Neuronal stem cell (in vitro differentiated cells): ENCODE results near the gene CD99.
"Not testable (repeated sequence)": the region's sequence is repeated elsewhere in the genome, so short reads cannot be mapped to it uniquely, and the experiment has no call there.

Source experiments
- DNase-seq: peaks from one replicate; pipeline ENCODE4 v3.0.0-alpha.2; 2013; ENCODE audit warnings: low spot score
- H2AFZ ChIP-seq: one replicate; pipeline ENCODE4 v1.6.1; 2013; ENCODE audit warnings: mild to moderate bottlenecking, low read length, inconsistent platforms
- H2AK5ac ChIP-seq: 2 replicates; pipeline ENCODE4 v1.6.1; 2013; ENCODE audit warnings: low read depth, mild to moderate bottlenecking, inconsistent platforms, low read length, moderate library complexity, mixed read lengths
- H2BK120ac ChIP-seq: 2 replicates; pipeline ENCODE4 v1.6.1; 2013; ENCODE audit warnings: low read depth, mild to moderate bottlenecking, inconsistent platforms, low read length, moderate library complexity, mixed read lengths
- H2BK12ac ChIP-seq: one replicate; pipeline ENCODE4 v1.6.1; 2013; ENCODE audit warnings: low read length, inconsistent platforms
- H2BK15ac ChIP-seq: 2 replicates; pipeline ENCODE4 v1.6.1; 2013; ENCODE audit warnings: mild to moderate bottlenecking, low read length, inconsistent platforms, mixed read lengths
- H2BK5ac ChIP-seq: one replicate; pipeline ENCODE4 v1.6.1; 2013; ENCODE audit warnings: inconsistent platforms, mild to moderate bottlenecking, low read length, moderate library complexity
- H3K14ac ChIP-seq: one replicate; pipeline ENCODE4 v1.6.1; 2013; ENCODE audit warnings: low read length, inconsistent platforms
- H3K18ac ChIP-seq: 2 replicates; pipeline ENCODE4 v1.6.1; 2013; ENCODE audit warnings: low read length, inconsistent platforms
- H3K23ac ChIP-seq: 2 replicates; pipeline ENCODE4 v1.6.1; 2013; ENCODE audit warnings: low read depth, mild to moderate bottlenecking, mixed read lengths, low read length, inconsistent platforms; ENCODE audit not compliant: poor library complexity
- H3K27ac ChIP-seq: replicated peaks from 3 replicates; pipeline ENCODE4 v1.5.1; 2013; ENCODE audit warnings: low read length, inconsistent platforms
- H3K27me3 ChIP-seq, 3 experiments: 2 replicates each; pipeline ENCODE4 v1.6.1; 2013; ENCODE audit warnings: low read length in 3 of 3, mild to moderate bottlenecking in 2 of 3, inconsistent platforms in 1 of 3, low read depth in 1 of 3, mixed read lengths in 1 of 3, moderate library complexity in 1 of 3; ENCODE audit not compliant: control insufficient read depth in 3 of 3, insufficient read depth in 3 of 3
- H3K36me3 ChIP-seq, 2 donors: replicated peaks in 1 of 2; 2 replicates each; pipeline ENCODE4 v1.6.1; 2013; ENCODE audit warnings: low read length in 2 of 2; ENCODE audit not compliant: control insufficient read depth in 2 of 2, insufficient read depth in 2 of 2
- H3K4ac ChIP-seq: 2 replicates; pipeline ENCODE4 v1.6.1; 2013; ENCODE audit warnings: inconsistent platforms, mild to moderate bottlenecking, low read length, moderate library complexity
- H3K4me1 ChIP-seq, 2 donors: 1 replicate in 1 of 2; 2 replicates in 1 of 2; pipeline ENCODE4 v1.6.1; 2013; ENCODE audit warnings: low read length in 2 of 2, low read depth in 1 of 2; ENCODE audit not compliant: control insufficient read depth in 2 of 2, insufficient read depth in 1 of 2
- H3K4me2 ChIP-seq: one replicate; pipeline ENCODE4 v1.6.1; 2013; ENCODE audit warnings: mild to moderate bottlenecking, low read length, inconsistent platforms; ENCODE audit not compliant: insufficient read depth, poor library complexity, severe bottlenecking
- H3K4me3 ChIP-seq, 2 donors: 2 replicates each; pipeline ENCODE4 v1.5.1; 2013; ENCODE audit warnings: low read length in 2 of 2, mild to moderate bottlenecking in 2 of 2, inconsistent platforms in 1 of 2, moderate library complexity in 1 of 2
- H3K79me1 ChIP-seq: one replicate; pipeline ENCODE4 v1.6.1; 2013; ENCODE audit warnings: low read depth, mild to moderate bottlenecking, inconsistent platforms, low read length, moderate library complexity
- H3K9ac ChIP-seq: one replicate; pipeline ENCODE4 v1.6.1; 2013; ENCODE audit warnings: mild to moderate bottlenecking, low read depth, low read length, inconsistent platforms; ENCODE audit not compliant: poor library complexity
- H3K9me3 ChIP-seq, 2 donors: replicated peaks in 1 of 2; 2 replicates each; pipeline versions ENCODE3 to v1.6.1; 2013; ENCODE audit warnings: low read length in 2 of 2, mild to moderate bottlenecking in 2 of 2, inconsistent platforms in 1 of 2, low read depth in 1 of 2, mixed read lengths in 1 of 2, moderate library complexity in 1 of 2; ENCODE audit not compliant: control insufficient read depth in 2 of 2, insufficient read depth in 1 of 2
- H4K8ac ChIP-seq: one replicate; pipeline ENCODE4 v1.6.1; 2013; ENCODE audit warnings: low read depth, mild to moderate bottlenecking, inconsistent platforms, low read length, moderate library complexity
- H4K91ac ChIP-seq: one replicate; pipeline ENCODE4 v1.6.1; 2013; ENCODE audit warnings: low read length, low read depth, mild to moderate bottlenecking, inconsistent platforms; ENCODE audit not compliant: poor library complexity
- whole genome bisulfite sequencing, 2 donors: extraction: QIAGEN DNeasy Blood & Tissue Kit; methylation state at CpG; one replicate each; pipeline ENCODE4 v1.1.7; 2013; ENCODE audit warnings: missing lambda C conversion rate in 2 of 2, mixed read lengths in 1 of 2; ENCODE audit not compliant: insufficient read length in 2 of 2, insufficient replicate concordance in 1 of 2; ENCODE audit errors: extremely low coverage in 2 of 2; 5-methylcytosine and 5-hydroxymethylcytosine counted together

Gene CD99

GRCh38 chrX:2675657-2676200, 15.4 kb upstream of the CD99 start:
- H4K8ac ChIP-seq, H3K9ac ChIP-seq, H2BK15ac ChIP-seq, H2BK12ac ChIP-seq, DNase-seq, H3K18ac ChIP-seq, H3K4me2 ChIP-seq, H3K9me3 ChIP-seq, H2BK120ac ChIP-seq, H3K27ac ChIP-seq, H3K4me3 ChIP-seq, H4K91ac ChIP-seq, H2AFZ ChIP-seq, H2AK5ac ChIP-seq, H3K79me1 ChIP-seq, H3K4me1 ChIP-seq, H3K14ac ChIP-seq, H3K36me3 ChIP-seq, H3K4ac ChIP-seq, H2BK5ac ChIP-seq, H3K27me3 ChIP-seq, H3K23ac ChIP-seq: not testable (repeated sequence)
- WGBS, 2 donors: no CpG with 5 or more reads among the region's 7 CpGs

GRCh38 chrX:2676794-2677675, 14.1 kb upstream of the CD99 start:
- Histone ChIP-seq H3K14ac (no peak overlapping the region), H3K4me3 (no peak overlapping the region), H2AK5ac (no peak overlapping the region), H4K8ac (no peak overlapping the region), H3K4me2 (no peak overlapping the region), H2BK12ac (no peak overlapping the region), H3K18ac (no peak overlapping the region), H3K9ac (no peak overlapping the region), H3K79me1 (no peaks in the 10 kb centered on the region), H3K4me1 (peaks cover 0 to 2% of the 10 kb centered on the region in 2 donors), H2BK15ac (no peak overlapping the region), H3K9me3 (no peaks in the 10 kb centered on the region), H3K27ac (no peak overlapping the region), H2BK120ac (no peak overlapping the region), H4K91ac (no peak overlapping the region), H3K4ac (no peak overlapping the region), H2BK5ac (no peak overlapping the region), H3K27me3 (no peaks in the 10 kb centered on the region), H2AFZ (no peak overlapping the region), H3K36me3 (no peaks in the 10 kb centered on the region), H3K23ac (no peak overlapping the region)
- DNase-seq: no peak
- no CpG with 5 or more reads among the region's 7 CpGs for WGBS, 2 donors

- no peak overlapping the region for H2AFZ ChIP-seq
- no CpG with 5 or more reads among the region's 10 CpGs for WGBS, 2 donors
- H2BK12ac ChIP-seq: no peak overlapping the region
- H4K8ac ChIP-seq: no peak overlapping the region
- no peak overlapping the region for H3K27ac ChIP-seq
- no peak overlapping the region for H2AK5ac ChIP-seq
- H3K4me3 ChIP-seq: no peak overlapping the region
- no peak overlapping the region for H3K4me2 ChIP-seq
- H2BK15ac ChIP-seq: no peak overlapping the region
- H3K4ac ChIP-seq: no peak overlapping the region
- peaks cover 0 to 2% of the 10 kb centered on the region in 2 donors for H3K4me1 ChIP-seq
- H3K79me1 ChIP-seq: no peaks in the 10 kb centered on the region
- DNase-seq: no peak
- no peak overlapping the region for H3K23ac ChIP-seq
- no peak overlapping the region for H3K18ac ChIP-seq
- H3K9ac ChIP-seq: peak overlapping the region; percentile 25
- no peaks in the 10 kb centered on the region for H3K9me3 ChIP-seq
- no peaks in the 10 kb centered on the region for H3K36me3 ChIP-seq
- H3K14ac ChIP-seq: no peak overlapping the region
- H2BK120ac ChIP-seq: no peak overlapping the region
- H3K27me3 ChIP-seq: no peaks in the 10 kb centered on the region
- H2BK5ac ChIP-seq: no peak overlapping the region
- no peak overlapping the region for H4K91ac ChIP-seq
Observed at GRCh38 chrX:2677764-2678163, 13.3 kb upstream of the CD99 start.

- Histone ChIP-seq H3K27me3 (no peaks in the 10 kb centered on the region), H3K4me3 (no peak overlapping the region), H2BK12ac (no peak overlapping the region), H3K4me2 (no peak overlapping the region), H2BK120ac (no peak overlapping the region), H4K91ac (no peak overlapping the region), H2BK15ac (no peak overlapping the region), H3K9ac (no peak overlapping the region), H3K27ac (no peak overlapping the region), H3K4me1 (peaks cover 0 to 2% of the 10 kb centered on the region in 2 donors), H2AK5ac (no peak overlapping the region), H3K9me3 (no peaks in the 10 kb centered on the region), H3K79me1 (no peaks in the 10 kb centered on the region), H4K8ac (no peak overlapping the region), H3K4ac (no peak overlapping the region), H3K23ac (no peak overlapping the region), H3K36me3 (no peaks in the 10 kb centered on the region), H2BK5ac (no peak overlapping the region), H2AFZ (no peak overlapping the region), H3K14ac (no peak overlapping the region), H3K18ac (no peak overlapping the region)
- WGBS, 2 donors: no CpG with 5 or more reads among the region's 5 CpGs
- no peak for DNase-seq
Observed at GRCh38 chrX:2678583-2678982, 12.5 kb upstream of the CD99 start.
